Activated CD4-positive, alpha-beta memory T cell treated with anti-CD3 and anti-CD28 coated beads for 36 hours (primary cell): Measurements from ENCODE around the gene TRMT10C. TPM values are rescaled to one million over a fixed set of nuclear protein-coding genes. Genes with fewer than 3 reads are reported as not detected.
"Not testable (repeated sequence)": the region's sequence is repeated elsewhere in the genome, so short reads cannot be mapped to it uniquely, and the experiment has no call there.

Source experiments
- CTCF ChIA-PET: fragments of 350-600 bp; sonication (Branson Sonifier 250); formaldehyde crosslinking; loops from one replicate; lab custom pipeline; 2021; ENCODE audit warnings: antibody characterized with exemption, inconsistent platforms; lab: Charles Lee
- POLR2A ChIA-PET: fragments of 350-600 bp; sonication (Branson Sonifier 250); formaldehyde crosslinking; loops from one replicate; lab custom pipeline; 2021; ENCODE audit warnings: antibody characterized with exemption; lab: Charles Lee
- DNase-seq: peaks from one replicate; pipeline ENCODE4 v3.0.0-alpha.2; 2020
- H3K27ac Mint-ChIP-seq: one replicate; pipeline ENCODE4 v1.8.0; 2021; ENCODE audit warnings: mixed read lengths
- H3K27me3 Mint-ChIP-seq: one replicate; pipeline ENCODE4 v1.8.0; 2021; ENCODE audit warnings: mixed read lengths
- H3K36me3 Mint-ChIP-seq: one replicate; pipeline ENCODE4 v1.8.0; 2021; ENCODE audit warnings: mixed read lengths
- H3K4me1 Mint-ChIP-seq: one replicate; pipeline ENCODE4 v1.8.0; 2021; ENCODE audit warnings: low read depth, mixed read lengths
- H3K4me3 Mint-ChIP-seq: one replicate; pipeline ENCODE4 v1.8.0; 2021; ENCODE audit warnings: mild to moderate bottlenecking, mixed read lengths
- H3K9me3 Mint-ChIP-seq: one replicate; pipeline ENCODE4 v1.8.0; 2021; ENCODE audit warnings: mixed read lengths
- intact Hi-C: fragments of 100-400 bp; cut with micrococcal nuclease; formaldehyde crosslinking; loops from one replicate; pipeline ENCODE4 v1.15.1; 2023
- total RNA-seq, 2 experiments: library from RNA; stranded (reverse); gene quantifications; one replicate each; pipeline ENCODE4 v1.2.3, GENCODE V29; 2021

The TRMT10C gene
- total RNA-seq, 2 experiments from 2014 or later = 39.5 to 43.2 TPM

- H3K9me3 Mint-ChIP-seq = no peaks in the 10 kb centered on the region
- H3K36me3 Mint-ChIP-seq = no peaks in the 10 kb centered on the region
- no peak for DNase-seq
- CTCF ChIA-PET = interaction anchor here (0.5 kb wide), 1 partner anchor 30 kb away, joined by 3 read pairs; no protein-coding TSS in a partner anchor
- H3K4me1 Mint-ChIP-seq = peaks cover 8% of the 10 kb centered on the region
- no peak overlapping the region for H3K4me3 Mint-ChIP-seq
- POLR2A ChIA-PET = no interaction called here
- no peak overlapping the region for H3K27ac Mint-ChIP-seq
- intact Hi-C loops = no loop called here
- H3K27me3 Mint-ChIP-seq = no peaks in the 10 kb centered on the region
Measured at GRCh38 chr3:101549473-101549872, 12.2 kb upstream of the TRMT10C start.

GRCh38 chr3:101551359-101552081, 10.1 kb upstream of the TRMT10C start:
- POLR2A ChIA-PET, intact Hi-C loops, CTCF ChIA-PET, H3K9me3 Mint-ChIP-seq, H3K27me3 Mint-ChIP-seq, H3K4me3 Mint-ChIP-seq, H3K36me3 Mint-ChIP-seq, H3K4me1 Mint-ChIP-seq, H3K27ac Mint-ChIP-seq, DNase-seq: not testable (repeated sequence)

- H3K4me3 Mint-ChIP-seq, H3K27ac Mint-ChIP-seq, POLR2A ChIA-PET, H3K36me3 Mint-ChIP-seq, DNase-seq, H3K4me1 Mint-ChIP-seq, H3K27me3 Mint-ChIP-seq, H3K9me3 Mint-ChIP-seq, CTCF ChIA-PET, intact Hi-C loops: not testable (repeated sequence)
Measured at GRCh38 chr3:101553381-101553780, 8.3 kb upstream of the TRMT10C start.

- CTCF ChIA-PET = no interaction called here
- POLR2A ChIA-PET = interaction anchor here (0.6 to 0.7 kb wide), 2 partner anchors 166 to 223 kb away, joined by 3 to 6 read pairs; no protein-coding TSS in a partner anchor
Measured at GRCh38 chr3:101556064-101556463, 5.6 kb upstream of the TRMT10C start.

GRCh38 chr3:101567528-101568317, 6.1 kb downstream of the TRMT10C start:
- Mint-ChIP-seq H3K36me3 (peaks cover 42% of the 10 kb centered on the region), H3K9me3 (no peaks in the 10 kb centered on the region), H3K4me1 (peaks cover 80% of the 10 kb centered on the region), H3K27ac (peak overlapping the region; percentile 93), H3K27me3 (no peaks in the 10 kb centered on the region), H3K4me3 (peak overlapping the region; percentile 41)
- DNase-seq = peak; percentile 74
- ChIA-PET CTCF (interaction anchor here (0.6 to 1.6 kb wide), 3 partner anchors 49 to 401 kb away, joined by 3 to 4 read pairs (median 4); partner anchors contain the start of gene SENP7), POLR2A (interaction anchor here (0.7 to 1.6 kb wide), 3 partner anchors 49 to 117 kb away, joined by 3 to 11 read pairs (median 4); partner anchors contain the start of gene ZBTB11)
- intact Hi-C loops = loop anchor here (1.0 to 10.0 kb wide), 2 partner anchors 49 to 1233 kb away; partner anchors contain the start of gene NIT2

More at GRCh38 chr3:101556064-101556463, 5.6 kb upstream of the TRMT10C start:
- peaks cover 2% of the 10 kb centered on the region for H3K36me3 Mint-ChIP-seq
- DNase-seq = no peak
- peaks cover 8% of the 10 kb centered on the region for H3K27me3 Mint-ChIP-seq
- H3K4me1 Mint-ChIP-seq = peaks cover 4% of the 10 kb centered on the region
- no peaks in the 10 kb centered on the region for H3K9me3 Mint-ChIP-seq
- no peak overlapping the region for H3K27ac Mint-ChIP-seq
- H3K4me3 Mint-ChIP-seq = no peak overlapping the region
- intact Hi-C loops = no loop called here

- peak overlapping the region; percentile 61 for H3K27ac Mint-ChIP-seq
- no peak overlapping the region for H3K4me3 Mint-ChIP-seq
- ChIA-PET CTCF (interaction anchor here (1.0 to 1.3 kb wide), 2 partner anchors 74 to 105 kb away, joined by 3 to 5 read pairs; no protein-coding TSS in a partner anchor), POLR2A (interaction anchor here (0.5 to 2.1 kb wide), 2 partner anchors 10 to 105 kb away, joined by 4 to 6 read pairs; no protein-coding TSS in a partner anchor)
- H3K36me3 Mint-ChIP-seq = peaks cover 26% of the 10 kb centered on the region
- H3K9me3 Mint-ChIP-seq = no peaks in the 10 kb centered on the region
- no peak for DNase-seq
- no peaks in the 10 kb centered on the region for H3K27me3 Mint-ChIP-seq
- peaks cover 71% of the 10 kb centered on the region for H3K4me1 Mint-ChIP-seq
- intact Hi-C loops = loop anchor here (5.0 to 10.0 kb wide), 5 partner anchors 104 to 1166 kb away; partner anchors contain the start of genes LNP1 and TOMM70
Measured at GRCh38 chr3:101571028-101571895, 9.6 kb downstream of the TRMT10C start.

GRCh38 chr3:101573449-101574387, 12.1 kb downstream of the TRMT10C start, which contains the start of gene PCNP:
PCNP (plus strand) TSS chr3:101574180; CDS start chr3:101574216, 36 bp downstream.
- H3K27me3 Mint-ChIP-seq = no peaks in the 10 kb centered on the region
- POLR2A ChIA-PET = interaction anchor here (0.7 to 4.0 kb wide), 13 partner anchors 9 to 1172 kb away, joined by 3 to 29 read pairs (median 4); partner anchors contain the start of genes LNP1, RPL24, SENP7 and TRMT10C
- peak within 1 kb of the TSS; percentile 91 for H3K4me3 Mint-ChIP-seq
- H3K36me3 Mint-ChIP-seq = peaks cover 21% of the 10 kb centered on the region
- no peaks in the 10 kb centered on the region for H3K9me3 Mint-ChIP-seq
- peak within 1 kb of the TSS; percentile 94 for H3K27ac Mint-ChIP-seq
- intact Hi-C loops = loop anchor here (1.0 to 10.0 kb wide), 16 partner anchors 12 to 1169 kb away; partner anchors contain the start of genes CEP97, LNP1, NXPE3 and RPL24
- H3K4me1 Mint-ChIP-seq = peaks cover 61% of the 10 kb centered on the region
- CTCF ChIA-PET = interaction anchor here (0.5 to 2.1 kb wide), 18 partner anchors 9 to 199 kb away, joined by 3 to 24 read pairs (median 4); partner anchors contain the start of genes SENP7, TRMT10C and ZBTB11
- peak; percentile 100 for DNase-seq

- Mint-ChIP-seq H3K27ac (peak overlapping the region; percentile 94), H3K4me3 (peak overlapping the region; percentile 91), H3K9me3 (no peaks in the 10 kb centered on the region), H3K4me1 (peaks cover 63% of the 10 kb centered on the region), H3K27me3 (no peaks in the 10 kb centered on the region), H3K36me3 (peaks cover 21% of the 10 kb centered on the region)
- intact Hi-C loops = loop anchor here (1.0 to 10.0 kb wide), 8 partner anchors 103 to 1170 kb away; partner anchors contain the start of genes CEP97, LNP1, NXPE3 and TOMM70
- POLR2A ChIA-PET = interaction anchor here (0.8 to 4.0 kb wide), 12 partner anchors 10 to 1173 kb away, joined by 3 to 29 read pairs (median 5); partner anchors contain the start of genes LNP1, RPL24, SENP7 and TRMT10C
- peak; percentile 66 for DNase-seq
- CTCF ChIA-PET = interaction anchor here (0.7 to 2.1 kb wide), 14 partner anchors 9 to 110 kb away, joined by 3 to 24 read pairs (median 4); partner anchors contain the start of genes SENP7, TRMT10C and ZBTB11
Measured at GRCh38 chr3:101574388-101575112, 12.9 kb downstream of the TRMT10C start.

GRCh38 chr3:101577286-101577685, 15.6 kb downstream of the TRMT10C start:
- Mint-ChIP-seq H3K4me3 (no peak overlapping the region), H3K9me3 (no peaks in the 10 kb centered on the region), H3K27ac (no peak overlapping the region), H3K36me3 (peaks cover 27% of the 10 kb centered on the region), H3K27me3 (no peaks in the 10 kb centered on the region), H3K4me1 (peaks cover 46% of the 10 kb centered on the region)
- ChIA-PET CTCF (interaction anchor here (0.8 kb wide), 1 partner anchor 12 kb away, joined by 3 read pairs; no protein-coding TSS in a partner anchor), POLR2A (no interaction called here)
- intact Hi-C loops = loop anchor here (10.0 kb wide), 1 partner anchor 1172 kb away; the partner anchor contains the start of genes LNP1 and TOMM70
- no peak for DNase-seq
